ENCODE results near the gene FADS6. TPM values are rescaled to one million over a fixed set of nuclear protein-coding genes. Genes with fewer than 3 reads are reported as not detected.

Gene FADS6
- total and polyA plus RNA-seq, 12 donors, result 0.92 to 15.3 (median 6.0) TPM

GRCh38 chr17:74839990-74840852 lies 53.2 kb downstream of the FADS6 start:
- intact Hi-C loops (cut with DNase I), result no loop called here
- no peaks in the 10 kb centered on the region for H3K9me3 ChIP-seq (replicated peaks in 1 of 3)
- peaks cover 0 to 6% of the 10 kb centered on the region in 2 donors for H3K36me3 ChIP-seq (replicated peaks in 1 of 2)
- no peaks in the 10 kb centered on the region for H3K27me3 ChIP-seq
- peaks cover 17 to 24% of the 10 kb centered on the region in 2 donors for H3K4me1 ChIP-seq (replicated peaks in 1 of 2)
- TF ChIP-seq CTCF (IDR thresholded peaks at IDR 0.05), result no peak
- TF ChIP-seq POLR2A (IDR thresholded peaks at IDR 0.05), result no peak
- 59 to 82% (median 70%) methylated on average over 5 to 6 of the region's 7 CpGs for WGBS, 4 donors
- no peak overlapping the region for H3K4me3 ChIP-seq
- no peak for DNase-seq
- H3K27ac ChIP-seq, result peak overlapping the region in 2 of 5 donors; percentile 30 to 66

- TF ChIP-seq CTCF (IDR thresholded peaks at IDR 0.05) (no peak), POLR2A (IDR thresholded peaks at IDR 0.05) (no peak)
- peaks cover 17 to 24% of the 10 kb centered on the region in 2 donors for H3K4me1 ChIP-seq (replicated peaks in 1 of 2)
- intact Hi-C loops (cut with DNase I), result no loop called here
- peaks cover 0 to 6% of the 10 kb centered on the region in 2 donors for H3K36me3 ChIP-seq (replicated peaks in 1 of 2)
- H3K9me3 ChIP-seq (replicated peaks in 1 of 3), result no peaks in the 10 kb centered on the region
- no peaks in the 10 kb centered on the region for H3K27me3 ChIP-seq
- no peak overlapping the region for H3K27ac ChIP-seq
- 80 to 93% (median 87%) methylated on average over 4 to 9 of the region's 9 CpGs for WGBS, 4 donors
- no peak for DNase-seq
- H3K4me3 ChIP-seq, result no peak overlapping the region
Measured at GRCh38 chr17:74838274-74838673, 55.2 kb downstream of the FADS6 start.

GRCh38 chr17:74836691-74837467 lies 56.6 kb downstream of the FADS6 start:
- H3K4me3 ChIP-seq, result no peak overlapping the region
- no peak for TF ChIP-seq CTCF (IDR thresholded peaks at IDR 0.05)
- TF ChIP-seq POLR2A (IDR thresholded peaks at IDR 0.05), result no peak
- intact Hi-C loops (cut with DNase I), result loop anchor here in 1 of 2 donors (2.0 kb wide), 1 partner anchor 44 kb away; no protein-coding TSS in a partner anchor
- DNase-seq, result no peak
- 95 to 99% (median 96%) methylated on average over 6 to 19 of the region's 19 CpGs for WGBS, 4 donors
- no peak overlapping the region for H3K27ac ChIP-seq
- H3K27me3 ChIP-seq, result no peaks in the 10 kb centered on the region
- peaks cover 9 to 15% of the 10 kb centered on the region in 2 donors for H3K4me1 ChIP-seq (replicated peaks in 1 of 2)
- no peaks in the 10 kb centered on the region for H3K9me3 ChIP-seq (replicated peaks in 1 of 3)
- peaks cover 0 to 6% of the 10 kb centered on the region in 2 donors for H3K36me3 ChIP-seq (replicated peaks in 1 of 2)

GRCh38 chr17:74836191-74836590 lies 57.2 kb downstream of the FADS6 start:
- Histone ChIP-seq H3K27me3 (no peaks in the 10 kb centered on the region), H3K4me3 (no peak overlapping the region), H3K27ac (no peak overlapping the region), H3K9me3 (replicated peaks in 1 of 3) (no peaks in the 10 kb centered on the region), H3K4me1 (replicated peaks in 1 of 2) (peaks cover 7 to 8% of the 10 kb centered on the region in 2 donors), H3K36me3 (replicated peaks in 1 of 2) (peaks cover 0 to 6% of the 10 kb centered on the region in 2 donors)
- no peak for DNase-seq
- intact Hi-C loops (cut with DNase I), result loop anchor here in 1 of 2 donors (2.0 kb wide), 1 partner anchor 43 kb away; no protein-coding TSS in a partner anchor
- TF ChIP-seq CTCF (IDR thresholded peaks at IDR 0.05) (no peak), POLR2A (IDR thresholded peaks at IDR 0.05) (no peak)
- WGBS, 4 donors, result 94 to 98% (median 96%) methylated on average over 17 to 26 of the region's 26 CpGs
